Kidney (tissue), 14 donors: ENCODE data around the gene ADSS1. TPM values are rescaled to one million over a fixed set of nuclear protein-coding genes. Genes with fewer than 3 reads are reported as not detected.
A peak's percentile ranks its signal among the peaks of the same experiment; 100 is the strongest.

Experiments
- DNase-seq, 5 donors: peaks; one replicate each; pipeline ENCODE4 v3.0.0-alpha.2; 2013 to 2020
- FAIRE-seq: peaks from 2 replicates; lab custom pipeline; 2012; peaks lifted over from hg19 to GRCh38; lab: Jason Lieb, UNC
- H3K27ac ChIP-seq, 2 donors: one replicate each; pipeline ENCODE4 v1.7.0; 2013; ENCODE audit warnings: low read depth in 2 of 2, low read length in 2 of 2, inconsistent platforms in 1 of 2
- H3K27me3 ChIP-seq: one replicate; pipeline ENCODE4 v1.7.1; 2013; ENCODE audit warnings: low read length, inconsistent platforms; ENCODE audit not compliant: control insufficient read depth, insufficient read depth
- H3K36me3 ChIP-seq, 3 donors: one replicate each; pipeline versions ENCODE4 v1.7.0 to v1.7.1; 2013; ENCODE audit warnings: low read length in 3 of 3, control low read depth in 1 of 3, inconsistent platforms in 1 of 3; ENCODE audit not compliant: insufficient read depth in 3 of 3, control insufficient read depth in 2 of 3
- H3K4me1 ChIP-seq, 3 donors: one replicate each; pipeline versions ENCODE4 v1.7.0 to v1.7.1; 2013; ENCODE audit warnings: low read length in 3 of 3, inconsistent platforms in 1 of 3, low read depth in 1 of 3; ENCODE audit not compliant: control insufficient read depth in 2 of 3, insufficient read depth in 2 of 3
- H3K4me3 ChIP-seq, 3 donors: one replicate each; pipeline versions ENCODE4 v1.7.0 to v1.8.1; 2013; ENCODE audit warnings: low read length in 3 of 3, control low read depth in 1 of 3, inconsistent platforms in 1 of 3
- H3K9ac ChIP-seq, 3 donors: one replicate each; pipeline versions ENCODE4 v1.7.0 to v1.7.1; 2013; ENCODE audit warnings: low read length in 3 of 3, control low read depth in 1 of 3, inconsistent platforms in 1 of 3
- H3K9me3 ChIP-seq, 3 donors: one replicate each; pipeline versions ENCODE4 v1.7.0 to v1.7.1; 2013; ENCODE audit warnings: low read length in 3 of 3, control low read depth in 1 of 3, inconsistent platforms in 1 of 3; ENCODE audit not compliant: control insufficient read depth in 2 of 3, insufficient read depth in 1 of 3
- CTCF ChIP-seq: IDR thresholded peaks from 3 replicates; pipeline ENCODE4 v1.5.1; 2012; ENCODE audit warnings: mild to moderate bottlenecking, moderate library complexity, borderline replicate concordance; ENCODE audit not compliant: insufficient read depth; ENCODE audit errors: extremely low read depth
- intact Hi-C: fragments of 100-400 bp; cut with DNase I; formaldehyde crosslinking; loops from one replicate; pipeline ENCODE4 v1.11.1; 2022
- polyA plus RNA-seq: library from polyadenylated mRNA; stranded (reverse); fragments of 350-450 nt; fragmentation: Illumina TruSeq; extraction: RNeasy Lipid Tissue Mini Kit (QIAGEN cat#74804); gene quantifications from one replicate; pipeline ENCODE4 v1.2.3, GENCODE V29; 2014; ENCODE audit warnings: low read depth, low replicate concordance; ENCODE audit not compliant: insufficient read depth
- total RNA-seq: library from RNA; stranded (reverse); fragmentation: NEBNext Ultra II Directional; extraction: Animal tissue kit (Norgen Biotek cat#: 25700); gene quantifications from one replicate; pipeline ENCODE4 v1.2.1, GENCODE V29; 2021
- donor health status: control.
- donor health status: control.
- donor health status: control.
- donor health status: control.
- donor health status: control.
- donor health status: DM: yes; HTN: yes; CAD: no.
- donor health status: Normal renal cell carcinoma (clear cell type).

Gene ADSS1
- total and polyA plus RNA-seq, 2 donors from 2014 or later, result 7.5 to 16.5 TPM

GRCh38 chr14:104684449-104684821, 39.6 kb upstream of the ADSS1 start:
- no peak overlapping the region for H3K9ac ChIP-seq
- FAIRE-seq (no peak), DNase-seq (peak in 1 of 5 donors; percentile 26)
- no peaks in the 10 kb centered on the region for H3K36me3 ChIP-seq
- no peaks in the 10 kb centered on the region for H3K9me3 ChIP-seq
- no peaks in the 10 kb centered on the region for H3K27me3 ChIP-seq
- intact Hi-C loops, result no loop called here
- no peak overlapping the region for H3K4me3 ChIP-seq
- no peak overlapping the region for H3K27ac ChIP-seq
- TF ChIP-seq CTCF, result no peak
- H3K4me1 ChIP-seq, result peaks cover 0 to 37% (median 23%) of the 10 kb centered on the region in 3 donors

GRCh38 chr14:104685216-104685997, 38.6 kb upstream of the ADSS1 start:
- Histone ChIP-seq H3K27me3 (no peaks in the 10 kb centered on the region), H3K4me3 (no peak overlapping the region), H3K9ac (no peak overlapping the region), H3K4me1 (peaks cover 0 to 32% (median 25%) of the 10 kb centered on the region in 3 donors), H3K9me3 (no peaks in the 10 kb centered on the region), H3K36me3 (no peaks in the 10 kb centered on the region), H3K27ac (no peak overlapping the region)
- intact Hi-C loops, result no loop called here
- TF ChIP-seq CTCF, result no peak
- no peak for FAIRE-seq
- DNase-seq, result peak in 2 of 5 donors; percentile 44 to 47

GRCh38 chr14:104685998-104686610, 37.9 kb upstream of the ADSS1 start:
- no peak overlapping the region for H3K27ac ChIP-seq
- TF ChIP-seq CTCF, result no peak
- H3K9ac ChIP-seq, result no peak overlapping the region
- peak in 1 of 5 donors; percentile 29 for DNase-seq
- no peak overlapping the region for H3K4me3 ChIP-seq
- FAIRE-seq, result no peak
- no peaks in the 10 kb centered on the region for H3K36me3 ChIP-seq
- no peaks in the 10 kb centered on the region for H3K27me3 ChIP-seq
- H3K4me1 ChIP-seq, result peaks cover 0 to 33% (median 27%) of the 10 kb centered on the region in 3 donors
- intact Hi-C loops, result no loop called here
- H3K9me3 ChIP-seq, result no peaks in the 10 kb centered on the region
